K562 (cell line): Measurements from ENCODE around the gene HAGHL. TPM values are rescaled to one million over a fixed set of nuclear protein-coding genes. Genes with fewer than 3 reads are reported as not detected.

Experiments used
- CBFA2T2 ChIP-seq: fragments of 450-650 bp; conservative IDR thresholded peaks from 2 replicates; pipeline ENCODE4 v1.6.1; 2017; ENCODE audit warnings: mild to moderate bottlenecking
- CBX3 ChIP-seq, 2 experiments: IDR thresholded peaks; 1 replicate in 1 of 2; 2 replicates in 1 of 2; pipeline ENCODE4 v1.6.1; 2012; ENCODE audit warnings: inconsistent platforms in 2 of 2, low read length in 2 of 2, borderline replicate concordance in 1 of 2, control low read depth in 1 of 2
- CXXC5 ChIP-seq: fragments of 250-450 bp; sonication (Bioruptor Pico); IDR thresholded peaks from 2 replicates; pipeline ENCODE4 v1.8.0; 2022; ENCODE audit warnings: inconsistent platforms, mild to moderate bottlenecking, moderate library complexity
- FOXK2 ChIP-seq, 2 experiments: fragments of 450-650 bp; IDR thresholded peaks in 1 of 2; conservative IDR thresholded peaks in 1 of 2; 2 replicates each; pipeline ENCODE4 v1.6.1; 2016; ENCODE audit warnings: low read depth in 2 of 2, mild to moderate bottlenecking in 1 of 2
- MECOM ChIP-seq: fragments of 250-450 bp; sonication (Bioruptor Pico); IDR thresholded peaks from 2 replicates; pipeline ENCODE4 v1.8.0; 2022; ENCODE audit warnings: inconsistent platforms
- MTF1 ChIP-seq: fragments of 250-450 bp; sonication (Bioruptor Pico); IDR thresholded peaks from 2 replicates; pipeline ENCODE4 v1.9.0; 2021; ENCODE audit warnings: moderate library complexity, mild to moderate bottlenecking, inconsistent platforms, borderline replicate concordance
- NFE2L1 ChIP-seq: fragments of 450-650 bp; IDR thresholded peaks from 2 replicates; pipeline ENCODE4 v1.6.1; 2016; ENCODE audit warnings: missing genetic modification characterization, low read depth, mild to moderate bottlenecking, missing compliant biosample characterization, moderate library complexity, borderline replicate concordance
- NFXL1 ChIP-seq: fragments of 450-650 bp; formaldehyde crosslinking; IDR thresholded peaks from 2 replicates; pipeline ENCODE4 v1.4.0; 2021; ENCODE audit warnings: mild to moderate bottlenecking
- NR4A1 ChIP-seq, 2 experiments: fragments of 250-450 bp in 1 of 2; fragments of 450-650 bp in 1 of 2; sonication (Bioruptor Pico) in 1 of 2; IDR thresholded peaks; 2 replicates each; pipeline versions ENCODE4 v1.4.0 to v1.6.1; 2016 to 2020; ENCODE audit warnings: mild to moderate bottlenecking in 2 of 2, missing compliant biosample characterization in 1 of 2, missing genetic modification characterization in 1 of 2, moderate library complexity in 1 of 2
- PATZ1 ChIP-seq: fragments of 250-450 bp; sonication (Bioruptor Pico); IDR thresholded peaks from 2 replicates; pipeline ENCODE4 v1.5.0; 2020; ENCODE audit warnings: mild to moderate bottlenecking, borderline replicate concordance
- PHB ChIP-seq: fragments of 250-450 bp; sonication (Bioruptor Pico); IDR thresholded peaks from 2 replicates; pipeline ENCODE4 v1.5.0; 2021
- POLR2G ChIP-seq: fragments of 200-400 bp; formaldehyde crosslinking; IDR thresholded peaks from 2 replicates; pipeline ENCODE4 v1.6.1; 2017; ENCODE audit warnings: low read depth, mild to moderate bottlenecking, antibody characterized with exemption, low read length, moderate library complexity
- PTRF ChIP-seq: fragments of 450-650 bp; IDR thresholded peaks from 2 replicates; pipeline ENCODE4 v1.6.1; 2016; ENCODE audit warnings: mild to moderate bottlenecking, missing genetic modification characterization, missing compliant biosample characterization
- SMARCA4 ChIP-seq: fragments of 450-650 bp; IDR thresholded peaks from 2 replicates; pipeline ENCODE4 v1.6.1; 2016
- SUPT5H ChIP-seq: fragments of 450-650 bp; IDR thresholded peaks from 2 replicates; pipeline ENCODE4 v1.6.1; 2016
- TRIM28 ChIP-seq: fragments of 450-650 bp; IDR thresholded peaks from 2 replicates; pipeline ENCODE4 v1.6.1; 2017
- YY1 ChIP-seq, 3 experiments: IDR thresholded peaks; 2 replicates each; pipeline ENCODE4 v1.6.1; 2011; ENCODE audit warnings: low read length in 2 of 3, mild to moderate bottlenecking in 2 of 3, moderate library complexity in 2 of 3, borderline replicate concordance in 1 of 3, control low read depth in 1 of 3, low read depth in 1 of 3; ENCODE audit not compliant: insufficient read depth in 3 of 3, insufficient replicate concordance in 2 of 3, control insufficient read depth in 1 of 3, insufficient read length in 1 of 3; ENCODE audit errors: extremely low read depth in 1 of 3
- ZNF280B ChIP-seq: fragments of 250-450 bp; sonication (Bioruptor Pico); IDR thresholded peaks from 2 replicates; pipeline ENCODE4 v1.5.1; 2021; ENCODE audit warnings: mild to moderate bottlenecking
- ZNF444 ChIP-seq: fragments of 250-450 bp; sonication (Bioruptor Pico); IDR thresholded peaks from 2 replicates; pipeline ENCODE4 v1.4.0; 2020; ENCODE audit warnings: mild to moderate bottlenecking, moderate library complexity
- ZNF561 ChIP-seq: fragments of 450-650 bp; formaldehyde crosslinking; conservative IDR thresholded peaks from 2 replicates; pipeline ENCODE4 v1.4.0; 2020; ENCODE audit warnings: mild to moderate bottlenecking, moderate library complexity
- ZNF589 ChIP-seq: fragments of 200-800 bp; sonication (Bioruptor generic); IDR thresholded peaks from 2 replicates; pipeline ENCODE4 v1.6.1; 2016; ENCODE audit warnings: low read depth, missing genetic modification characterization, missing compliant biosample characterization
- ZNF764 ChIP-seq: fragments of 250-450 bp; sonication (Bioruptor Pico); IDR thresholded peaks from 2 replicates; pipeline ENCODE4 v1.4.0; 2020; ENCODE audit warnings: low read depth, mild to moderate bottlenecking, moderate library complexity
- polyA plus RNA-seq, 8 experiments: library from polyadenylated mRNA; depleted of rRNA in 4 of 8; stranded (reverse) in 5 of 8; unstranded in 3 of 8; fragments of >200 nt; fragmentation: Nextera tagmentation in 2 of 8; fragmentation: Illumina TruSeq in 1 of 8; extraction: Ambion mirVana in 2 of 8; extraction: Trizol in 1 of 8; gene quantifications; 2 replicates each; pipeline versions ENCODE4 v1.2.1 to v1.2.3, GENCODE V29; 2011 to 2014; ENCODE audit warnings: inconsistent platforms in 1 of 8, missing spikeins in 1 of 8
- total RNA-seq, 7 experiments: library from RNA; depleted of rRNA in 6 of 7; stranded (reverse); fragments of >200 nt in 6 of 7; fragmentation: Illumina TruSeq in 2 of 7; extraction: Trizol in 2 of 7; gene quantifications; 2 replicates each; pipeline versions ENCODE4 v1.2.1 to v1.2.3, GENCODE V29; 2011 to 2021; ENCODE audit warnings: low replicate concordance in 1 of 7
- TF ChIP-seq, protein P1 (sequence below): fragments of 450-650 bp; IDR thresholded peaks from 2 replicates; pipeline ENCODE4 v1.6.1; 2016; ENCODE audit warnings: antibody characterized with exemption

HAGHL gene
- total and polyA plus RNA-seq, 9 of the 15 experiments (the other 6 are each of a cell fraction or from before 2014, with no cell fraction given) = 0.31 to 83.4 (median 20.7) TPM

- no peak for TF ChIP-seq NFXL1 (CRISPR knock-in tag)
- TF ChIP-seq FOXK2 (conservative IDR thresholded peaks at IDR 0.05 in 1 of 2, IDR thresholded peaks at IDR 0.05 in 1 of 2; ENCODE audit: low read depth in 2 of 2) = no peak
- TF ChIP-seq PATZ1 (CRISPR knock-in tag) = no peak
- peak in 2 of 3 experiments; percentile 8 to 17 for TF ChIP-seq YY1 (IDR thresholded peaks at IDR 0.05; ENCODE audit: borderline replicate concordance in 1 of 3, control insufficient read depth in 1 of 3, extremely low read depth in 1 of 3, insufficient read depth in 3 of 3, insufficient read length in 1 of 3, insufficient replicate concordance in 2 of 3, low read depth in 1 of 3, low read length in 2 of 3)
- TF ChIP-seq ZNF764 (CRISPR knock-in tag) = no peak
- TF ChIP-seq, protein P1, sequence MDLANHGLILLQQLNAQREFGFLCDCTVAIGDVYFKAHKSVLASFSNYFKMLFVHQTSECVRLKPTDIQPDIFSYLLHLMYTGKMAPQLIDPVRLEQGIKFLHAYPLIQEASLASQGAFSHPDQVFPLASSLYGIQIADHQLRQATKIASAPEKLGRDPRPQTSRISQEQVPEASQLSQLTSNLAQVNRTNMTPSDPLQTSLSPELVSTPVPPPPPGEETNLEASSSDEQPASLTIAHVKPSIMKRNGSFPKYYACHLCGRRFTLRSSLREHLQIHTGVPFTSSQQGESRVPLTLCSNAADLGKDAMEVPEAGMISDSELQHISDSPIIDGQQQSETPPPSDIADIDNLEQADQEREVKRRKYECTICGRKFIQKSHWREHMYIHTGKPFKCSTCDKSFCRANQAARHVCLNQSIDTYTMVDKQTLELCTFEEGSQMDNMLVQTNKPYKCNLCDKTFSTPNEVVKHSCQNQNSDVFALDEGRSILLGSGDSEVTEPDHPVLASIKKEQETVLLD = peak; percentile 40; the same call in 1 of the 2 replicates
- TF ChIP-seq ZNF561 (CRISPR knock-in tag) = no peak
- TF ChIP-seq NR4A1 (CRISPR knock-in tag; IDR thresholded peaks at IDR 0.05) = no peak
- no peak for TF ChIP-seq NR4A1 (tag; IDR thresholded peaks at IDR 0.05)
- no peak for TF ChIP-seq PHB (CRISPR knock-in tag)
- TF ChIP-seq SMARCA4 = peak; percentile 17; the same call in 1 of the 2 replicates
- TF ChIP-seq TRIM28 = no peak; the same call in 1 of the 2 replicates
- TF ChIP-seq ZNF444 = no peak
- peak; percentile 67 for TF ChIP-seq POLR2G
- no peak for TF ChIP-seq MTF1 (CRISPR knock-in tag)
- TF ChIP-seq CBFA2T2 = no peak
- TF ChIP-seq ZNF280B (CRISPR knock-in tag) = no peak
- no peak for TF ChIP-seq CBX3 (IDR thresholded peaks at IDR 0.05; ENCODE audit: borderline replicate concordance in 1 of 2, low read length in 2 of 2)
- TF ChIP-seq PTRF (tag) = no peak
- TF ChIP-seq MECOM = no peak
- no peak for TF ChIP-seq ZNF589 (CRISPR knock-in tag)
- 0 out of 2 replicates have a peak, but pooled peaks have one; percentile 2 for TF ChIP-seq CXXC5 (CRISPR knock-in tag)
- TF ChIP-seq SUPT5H = peak; percentile 80
- no peak for TF ChIP-seq NFE2L1 (tag)
Observed at GRCh38 chr16:678858-679813, 47.8 kb upstream of the HAGHL start (continued).
